Measurements from ENCODE around the gene VTN. TPM values are rescaled to one million over a fixed set of nuclear protein-coding genes. Genes with fewer than 3 reads are reported as not detected.
A peak's percentile ranks its signal among the peaks of the same experiment; 100 is the strongest.

VTN gene
- total and polyA plus RNA-seq, 4 donors: 0.40 to 2.5 (median 1.6) TPM

- TF ChIP-seq, protein P1, sequence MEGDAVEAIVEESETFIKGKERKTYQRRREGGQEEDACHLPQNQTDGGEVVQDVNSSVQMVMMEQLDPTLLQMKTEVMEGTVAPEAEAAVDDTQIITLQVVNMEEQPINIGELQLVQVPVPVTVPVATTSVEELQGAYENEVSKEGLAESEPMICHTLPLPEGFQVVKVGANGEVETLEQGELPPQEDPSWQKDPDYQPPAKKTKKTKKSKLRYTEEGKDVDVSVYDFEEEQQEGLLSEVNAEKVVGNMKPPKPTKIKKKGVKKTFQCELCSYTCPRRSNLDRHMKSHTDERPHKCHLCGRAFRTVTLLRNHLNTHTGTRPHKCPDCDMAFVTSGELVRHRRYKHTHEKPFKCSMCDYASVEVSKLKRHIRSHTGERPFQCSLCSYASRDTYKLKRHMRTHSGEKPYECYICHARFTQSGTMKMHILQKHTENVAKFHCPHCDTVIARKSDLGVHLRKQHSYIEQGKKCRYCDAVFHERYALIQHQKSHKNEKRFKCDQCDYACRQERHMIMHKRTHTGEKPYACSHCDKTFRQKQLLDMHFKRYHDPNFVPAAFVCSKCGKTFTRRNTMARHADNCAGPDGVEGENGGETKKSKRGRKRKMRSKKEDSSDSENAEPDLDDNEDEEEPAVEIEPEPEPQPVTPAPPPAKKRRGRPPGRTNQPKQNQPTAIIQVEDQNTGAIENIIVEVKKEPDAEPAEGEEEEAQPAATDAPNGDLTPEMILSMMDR (IDR thresholded peaks at IDR 0.05; ENCODE audit: control extremely low read depth, extremely low read depth): no peak
- WGBS, 2 donors: 83 to 89% methylated on average over 5 of the region's 5 CpGs
- Histone ChIP-seq H3K9me3 (ENCODE audit: control insufficient read depth in 4 of 4, insufficient read depth in 3 of 4, low read length in 3 of 4) (peaks cover 0 to 2% (median 0%) of the 10 kb centered on the region in 4 donors), H3K27me3 (ENCODE audit: control insufficient read depth in 3 of 3, insufficient read depth in 3 of 3, low read length in 2 of 3) (peaks cover 0 to 8% (median 0%) of the 10 kb centered on the region in 3 donors), H3K36me3 (ENCODE audit: control insufficient read depth in 4 of 4, insufficient read depth in 4 of 4, low read length in 4 of 4) (no peaks in the 10 kb centered on the region), H3K4me1 (ENCODE audit: control insufficient read depth in 5 of 5, insufficient read depth in 5 of 5, low read length in 5 of 5) (peaks cover 0 to 8% (median 3%) of the 10 kb centered on the region in 5 donors), H3K4me3 (no peak overlapping the region), H3K27ac (ENCODE audit: low read depth in 1 of 2, low read length in 1 of 2) (no peak overlapping the region), H3K9ac (ENCODE audit: insufficient read depth in 1 of 2, low read length in 2 of 2) (no peak overlapping the region)
- DNase-seq (no peak), ATAC-seq (ENCODE audit: insufficient read depth, low FRiP score) (no peak)
Observed at GRCh38 chr17:28407130-28407973, 37.2 kb upstream of the VTN start.

DNA sequence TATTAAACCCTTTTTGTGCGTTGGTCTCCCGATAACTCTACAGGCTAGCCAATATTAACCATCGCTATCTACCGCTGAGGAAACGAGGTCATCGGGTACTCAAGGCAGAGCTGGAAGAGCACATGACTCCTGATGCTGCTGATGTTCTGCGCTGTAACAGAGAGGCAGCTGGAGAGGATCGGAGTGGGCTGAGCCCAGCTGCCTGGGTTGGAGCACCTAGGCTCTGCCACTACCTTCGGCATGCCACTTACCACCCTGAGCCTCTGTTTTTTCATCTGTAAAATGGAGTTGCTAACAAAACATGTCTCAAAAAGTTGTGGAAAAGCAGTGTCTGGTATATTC lies 36.3 kb upstream of the VTN start:
- WGBS, 2 donors: 25 to 31% methylated on average over 9 of the region's 9 CpGs
- no peak for DNase-seq
- Histone ChIP-seq H3K9me3 (ENCODE audit: control insufficient read depth in 4 of 4, insufficient read depth in 3 of 4, low read length in 3 of 4) (peaks cover 0 to 2% (median 0%) of the 10 kb centered on the region in 4 donors), H3K4me1 (ENCODE audit: control insufficient read depth in 5 of 5, insufficient read depth in 5 of 5, low read length in 5 of 5) (peaks cover 0 to 8% (median 3%) of the 10 kb centered on the region in 5 donors), H3K9ac (ENCODE audit: insufficient read depth in 1 of 2, low read length in 2 of 2) (no peak overlapping the region), H3K27ac (ENCODE audit: low read depth in 1 of 2, low read length in 1 of 2) (no peak overlapping the region), H3K27me3 (ENCODE audit: control insufficient read depth in 3 of 3, insufficient read depth in 3 of 3, low read length in 2 of 3) (peaks cover 0 to 4% (median 0%) of the 10 kb centered on the region in 3 donors), H3K4me3 (no peak overlapping the region), H3K36me3 (ENCODE audit: control insufficient read depth in 4 of 4, insufficient read depth in 4 of 4, low read length in 4 of 4) (peaks cover 0 to 5% (median 1%) of the 10 kb centered on the region in 4 donors)
- no peak for ATAC-seq (ENCODE audit: insufficient read depth, low FRiP score)
- TF ChIP-seq, protein P1 (IDR thresholded peaks at IDR 0.05; ENCODE audit: control extremely low read depth, extremely low read depth): no peak

DNA sequence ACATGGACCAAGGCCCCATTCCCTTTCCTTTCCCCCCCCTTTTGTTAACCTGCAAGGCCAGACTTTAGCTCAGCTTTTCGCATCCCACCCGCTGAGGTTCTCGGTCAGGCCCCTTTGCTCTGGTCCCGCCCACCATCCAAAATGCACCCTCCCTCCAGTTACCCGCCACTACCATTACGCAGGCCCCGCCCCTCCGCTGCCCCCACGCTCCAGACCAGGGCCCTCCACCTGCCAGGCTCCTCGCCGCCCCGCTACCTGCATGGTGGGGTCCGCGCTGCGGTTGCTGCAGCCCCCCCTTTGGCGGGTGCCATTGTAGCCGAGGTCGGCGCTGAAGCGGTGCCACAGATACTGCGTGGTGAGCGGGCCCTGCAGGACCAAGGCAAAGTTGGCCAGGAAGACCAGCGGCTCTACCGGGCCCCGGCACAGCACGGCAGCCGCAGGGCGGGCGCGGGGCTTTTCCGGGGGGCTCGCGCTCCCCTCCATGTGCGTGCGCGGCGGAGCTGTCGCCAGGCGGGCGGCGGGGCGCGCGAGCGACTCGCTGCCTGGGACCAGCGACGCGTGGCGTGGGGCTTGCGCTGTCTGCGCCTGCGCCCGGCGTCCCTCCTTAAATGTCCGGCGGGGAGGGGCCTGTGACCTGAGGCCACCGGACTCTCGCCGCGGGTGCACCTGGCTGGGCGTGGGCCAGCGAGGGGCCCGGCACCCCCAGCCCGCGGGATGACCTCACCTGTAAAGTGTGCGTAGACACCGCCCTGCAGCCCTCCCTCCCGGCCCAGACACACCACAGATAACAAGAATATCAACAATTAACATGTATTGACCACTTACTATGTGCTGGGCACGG lies 35.7 kb upstream of the VTN start, which contains the start of gene SLC46A1:
Gene SLC46A1, minus strand, starts transcription at position 581 of the 841 bp plus-strand sequence. Its CDS starts 98 bp downstream, at position 483.
- DNase-seq (peak; percentile 45 to 60 (median 50)), ATAC-seq (ENCODE audit: insufficient read depth, low FRiP score) (peak; percentile 72)
- Histone ChIP-seq H3K27me3 (ENCODE audit: control insufficient read depth in 3 of 3, insufficient read depth in 3 of 3, low read length in 2 of 3) (peaks cover 0 to 2% (median 0%) of the 10 kb centered on the region in 3 donors), H3K36me3 (ENCODE audit: control insufficient read depth in 4 of 4, insufficient read depth in 4 of 4, low read length in 4 of 4) (peaks cover 0 to 5% (median 1%) of the 10 kb centered on the region in 4 donors), H3K9ac (ENCODE audit: insufficient read depth in 1 of 2, low read length in 2 of 2) (peak within 1 kb of the TSS; percentile 36 to 39), H3K27ac (ENCODE audit: low read depth in 1 of 2, low read length in 1 of 2) (peak within 1 kb of the TSS in 1 of 2 donors; percentile 44), H3K9me3 (ENCODE audit: control insufficient read depth in 4 of 4, insufficient read depth in 3 of 4, low read length in 3 of 4) (peaks cover 0 to 2% (median 0%) of the 10 kb centered on the region in 4 donors), H3K4me1 (ENCODE audit: control insufficient read depth in 5 of 5, insufficient read depth in 5 of 5, low read length in 5 of 5) (peaks cover 0 to 8% (median 3%) of the 10 kb centered on the region in 5 donors), H3K4me3 (peak within 1 kb of the TSS; percentile 64)
- TF ChIP-seq, protein P1 (IDR thresholded peaks at IDR 0.05; ENCODE audit: control extremely low read depth, extremely low read depth): no peak
- 1% methylated on average over 66 to 70 of the region's 70 CpGs for WGBS, 2 donors

Data from lung (tissue), 12 donors.